ENCODE results near the gene ANLN. TPM values are rescaled to one million over a fixed set of nuclear protein-coding genes. Genes with fewer than 3 reads are reported as not detected.

ANLN gene
- total and polyA plus RNA-seq, 2 donors from 2014 or later: 0.17 to 1.2 TPM

GRCh38 chr7:36396150-36396549 is 6.5 kb downstream of the ANLN start:
- H3K9me3 ChIP-seq (ENCODE audit: control insufficient read depth in 2 of 3, insufficient read depth in 1 of 3, low read length in 3 of 3): no peaks in the 10 kb centered on the region
- H3K4me3 ChIP-seq (ENCODE audit: low read length in 3 of 3): no peak overlapping the region
- H3K36me3 ChIP-seq (ENCODE audit: control insufficient read depth in 2 of 3, insufficient read depth in 3 of 3, low read length in 3 of 3): no peaks in the 10 kb centered on the region
- no peak overlapping the region for H3K27ac ChIP-seq (ENCODE audit: low read depth in 2 of 2, low read length in 2 of 2)
- DNase-seq (no peak), FAIRE-seq (no peak)
- no peak overlapping the region for H3K9ac ChIP-seq (ENCODE audit: low read length in 3 of 3)
- peaks cover 0 to 7% (median 0%) of the 10 kb centered on the region in 3 donors for H3K4me1 ChIP-seq (ENCODE audit: control insufficient read depth in 2 of 3, insufficient read depth in 2 of 3, low read depth in 1 of 3, low read length in 3 of 3)
- no peak for TF ChIP-seq CTCF (IDR thresholded peaks at IDR 0.05; ENCODE audit: borderline replicate concordance, extremely low read depth, insufficient read depth)
- H3K27me3 ChIP-seq (ENCODE audit: control insufficient read depth, insufficient read depth, low read length): no peaks in the 10 kb centered on the region
- intact Hi-C loops (cut with DNase I): no loop called here

GRCh38 chr7:36400036-36400435 is 10.4 kb downstream of the ANLN start:
- DNase-seq (no peak), FAIRE-seq (no peak)
- H3K9me3 ChIP-seq (ENCODE audit: control insufficient read depth in 2 of 3, insufficient read depth in 1 of 3, low read length in 3 of 3): no peaks in the 10 kb centered on the region
- H3K4me3 ChIP-seq (ENCODE audit: low read length in 3 of 3): no peak overlapping the region
- no peaks in the 10 kb centered on the region for H3K36me3 ChIP-seq (ENCODE audit: control insufficient read depth in 2 of 3, insufficient read depth in 3 of 3, low read length in 3 of 3)
- no peak overlapping the region for H3K27ac ChIP-seq (ENCODE audit: low read depth in 2 of 2, low read length in 2 of 2)
- intact Hi-C loops (cut with DNase I): no loop called here
- no peak for TF ChIP-seq CTCF (IDR thresholded peaks at IDR 0.05; ENCODE audit: borderline replicate concordance, extremely low read depth, insufficient read depth)
- no peak overlapping the region for H3K9ac ChIP-seq (ENCODE audit: low read length in 3 of 3)
- H3K27me3 ChIP-seq (ENCODE audit: control insufficient read depth, insufficient read depth, low read length): no peaks in the 10 kb centered on the region
- no peaks in the 10 kb centered on the region for H3K4me1 ChIP-seq (ENCODE audit: control insufficient read depth in 2 of 3, insufficient read depth in 2 of 3, low read depth in 1 of 3, low read length in 3 of 3)

GRCh38 chr7:36400606-36401005 is 10.9 kb downstream of the ANLN start:
- intact Hi-C loops (cut with DNase I): no loop called here
- no peak for FAIRE-seq
- Histone ChIP-seq H3K9me3 (ENCODE audit: control insufficient read depth in 2 of 3, insufficient read depth in 1 of 3, low read length in 3 of 3) (no peaks in the 10 kb centered on the region), H3K4me1 (ENCODE audit: control insufficient read depth in 2 of 3, insufficient read depth in 2 of 3, low read depth in 1 of 3, low read length in 3 of 3) (no peaks in the 10 kb centered on the region), H3K9ac (ENCODE audit: low read length in 3 of 3) (no peak overlapping the region), H3K27me3 (ENCODE audit: control insufficient read depth, insufficient read depth, low read length) (no peaks in the 10 kb centered on the region), H3K36me3 (ENCODE audit: control insufficient read depth in 2 of 3, insufficient read depth in 3 of 3, low read length in 3 of 3) (no peaks in the 10 kb centered on the region), H3K4me3 (ENCODE audit: low read length in 3 of 3) (no peak overlapping the region), H3K27ac (ENCODE audit: low read depth in 2 of 2, low read length in 2 of 2) (no peak overlapping the region)
- DNase-seq: no peak
- TF ChIP-seq CTCF (IDR thresholded peaks at IDR 0.05; ENCODE audit: borderline replicate concordance, extremely low read depth, insufficient read depth): no peak

- intact Hi-C loops (cut with DNase I): no loop called here
- Histone ChIP-seq H3K27ac (ENCODE audit: low read depth in 2 of 2, low read length in 2 of 2) (no peak overlapping the region), H3K36me3 (ENCODE audit: control insufficient read depth in 2 of 3, insufficient read depth in 3 of 3, low read length in 3 of 3) (no peaks in the 10 kb centered on the region), H3K4me1 (ENCODE audit: control insufficient read depth in 2 of 3, insufficient read depth in 2 of 3, low read depth in 1 of 3, low read length in 3 of 3) (no peaks in the 10 kb centered on the region), H3K4me3 (ENCODE audit: low read length in 3 of 3) (no peak overlapping the region), H3K9ac (ENCODE audit: low read length in 3 of 3) (no peak overlapping the region), H3K27me3 (ENCODE audit: control insufficient read depth, insufficient read depth, low read length) (no peaks in the 10 kb centered on the region), H3K9me3 (ENCODE audit: control insufficient read depth in 2 of 3, insufficient read depth in 1 of 3, low read length in 3 of 3) (no peaks in the 10 kb centered on the region)
- peak in 4 of 5 donors; percentile 46 to 62 (median 58) for DNase-seq
- no peak for FAIRE-seq
- TF ChIP-seq CTCF (IDR thresholded peaks at IDR 0.05; ENCODE audit: borderline replicate concordance, extremely low read depth, insufficient read depth): no peak
These were observed 13.8 kb downstream of the ANLN start for GRCh38 chr7:36403452-36403851.

Data from kidney (tissue), 14 donors.